HL-60 (cell line): ENCODE measurements around the gene SLC12A3.

Experiments used
- POLR2AphosphoS5 ChIP-seq: IDR thresholded peaks from 2 replicates; pipeline ENCODE4 v1.6.1; 2012; ENCODE audit warnings: low read depth
- SPI1 ChIP-seq: IDR thresholded peaks from 2 replicates; pipeline ENCODE4 v1.6.1; 2012; ENCODE audit warnings: low read depth, mild to moderate bottlenecking, borderline replicate concordance
- TF ChIP-seq, protein P1 (sequence below): IDR thresholded peaks from one replicate; pipeline ENCODE4 v1.5.1; 2011; ENCODE audit warnings: low read length, control low read depth, inconsistent platforms; ENCODE audit not compliant: insufficient read depth
- TF ChIP-seq, protein P2 (sequence below): IDR thresholded peaks from 2 replicates; pipeline ENCODE4 v1.6.1; 2012; ENCODE audit warnings: low read depth; ENCODE audit not compliant: insufficient replicate concordance

DNA sequence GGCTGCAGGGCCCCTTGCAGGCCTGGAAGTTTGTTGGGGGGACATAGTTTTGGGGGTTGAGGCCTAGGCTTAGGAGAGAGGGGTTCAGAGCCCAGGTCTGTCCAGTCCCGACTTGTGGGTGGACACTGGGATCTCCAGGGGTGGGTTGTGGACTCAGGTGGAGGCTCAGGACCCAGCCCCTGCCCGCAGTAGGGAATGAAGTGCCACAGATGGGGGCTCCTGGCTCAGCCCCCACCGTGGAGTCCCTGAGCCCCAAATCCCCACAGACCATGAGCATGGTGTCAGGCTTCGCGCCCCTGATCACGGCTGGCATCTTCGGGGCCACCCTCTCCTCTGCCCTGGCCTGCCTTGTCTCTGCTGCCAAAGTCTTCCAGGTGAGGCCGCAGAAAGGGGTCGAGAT lies 14.3 kb downstream of the SLC12A3 start:
- TF ChIP-seq POLR2AphosphoS5 (no peak), SPI1 (no peak)
- TF ChIP-seq, protein P1, sequence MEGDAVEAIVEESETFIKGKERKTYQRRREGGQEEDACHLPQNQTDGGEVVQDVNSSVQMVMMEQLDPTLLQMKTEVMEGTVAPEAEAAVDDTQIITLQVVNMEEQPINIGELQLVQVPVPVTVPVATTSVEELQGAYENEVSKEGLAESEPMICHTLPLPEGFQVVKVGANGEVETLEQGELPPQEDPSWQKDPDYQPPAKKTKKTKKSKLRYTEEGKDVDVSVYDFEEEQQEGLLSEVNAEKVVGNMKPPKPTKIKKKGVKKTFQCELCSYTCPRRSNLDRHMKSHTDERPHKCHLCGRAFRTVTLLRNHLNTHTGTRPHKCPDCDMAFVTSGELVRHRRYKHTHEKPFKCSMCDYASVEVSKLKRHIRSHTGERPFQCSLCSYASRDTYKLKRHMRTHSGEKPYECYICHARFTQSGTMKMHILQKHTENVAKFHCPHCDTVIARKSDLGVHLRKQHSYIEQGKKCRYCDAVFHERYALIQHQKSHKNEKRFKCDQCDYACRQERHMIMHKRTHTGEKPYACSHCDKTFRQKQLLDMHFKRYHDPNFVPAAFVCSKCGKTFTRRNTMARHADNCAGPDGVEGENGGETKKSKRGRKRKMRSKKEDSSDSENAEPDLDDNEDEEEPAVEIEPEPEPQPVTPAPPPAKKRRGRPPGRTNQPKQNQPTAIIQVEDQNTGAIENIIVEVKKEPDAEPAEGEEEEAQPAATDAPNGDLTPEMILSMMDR: no peak
- TF ChIP-seq, protein P2, sequence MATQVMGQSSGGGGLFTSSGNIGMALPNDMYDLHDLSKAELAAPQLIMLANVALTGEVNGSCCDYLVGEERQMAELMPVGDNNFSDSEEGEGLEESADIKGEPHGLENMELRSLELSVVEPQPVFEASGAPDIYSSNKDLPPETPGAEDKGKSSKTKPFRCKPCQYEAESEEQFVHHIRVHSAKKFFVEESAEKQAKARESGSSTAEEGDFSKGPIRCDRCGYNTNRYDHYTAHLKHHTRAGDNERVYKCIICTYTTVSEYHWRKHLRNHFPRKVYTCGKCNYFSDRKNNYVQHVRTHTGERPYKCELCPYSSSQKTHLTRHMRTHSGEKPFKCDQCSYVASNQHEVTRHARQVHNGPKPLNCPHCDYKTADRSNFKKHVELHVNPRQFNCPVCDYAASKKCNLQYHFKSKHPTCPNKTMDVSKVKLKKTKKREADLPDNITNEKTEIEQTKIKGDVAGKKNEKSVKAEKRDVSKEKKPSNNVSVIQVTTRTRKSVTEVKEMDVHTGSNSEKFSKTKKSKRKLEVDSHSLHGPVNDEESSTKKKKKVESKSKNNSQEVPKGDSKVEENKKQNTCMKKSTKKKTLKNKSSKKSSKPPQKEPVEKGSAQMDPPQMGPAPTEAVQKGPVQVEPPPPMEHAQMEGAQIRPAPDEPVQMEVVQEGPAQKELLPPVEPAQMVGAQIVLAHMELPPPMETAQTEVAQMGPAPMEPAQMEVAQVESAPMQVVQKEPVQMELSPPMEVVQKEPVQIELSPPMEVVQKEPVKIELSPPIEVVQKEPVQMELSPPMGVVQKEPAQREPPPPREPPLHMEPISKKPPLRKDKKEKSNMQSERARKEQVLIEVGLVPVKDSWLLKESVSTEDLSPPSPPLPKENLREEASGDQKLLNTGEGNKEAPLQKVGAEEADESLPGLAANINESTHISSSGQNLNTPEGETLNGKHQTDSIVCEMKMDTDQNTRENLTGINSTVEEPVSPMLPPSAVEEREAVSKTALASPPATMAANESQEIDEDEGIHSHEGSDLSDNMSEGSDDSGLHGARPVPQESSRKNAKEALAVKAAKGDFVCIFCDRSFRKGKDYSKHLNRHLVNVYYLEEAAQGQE: no peak
